HG03060 (cell line): ENCODE measurements around the gene BCL2L11.

Experiments used
- ATAC-seq: cut with Tn5 transposase; IDR thresholded peaks from one replicate; pipeline ENCODE4 v1.9.1; 2021; ENCODE audit warnings: low read depth, moderate number of reproducible peaks; ENCODE audit not compliant: unreplicated experiment

The BCL2L11 gene

DNA sequence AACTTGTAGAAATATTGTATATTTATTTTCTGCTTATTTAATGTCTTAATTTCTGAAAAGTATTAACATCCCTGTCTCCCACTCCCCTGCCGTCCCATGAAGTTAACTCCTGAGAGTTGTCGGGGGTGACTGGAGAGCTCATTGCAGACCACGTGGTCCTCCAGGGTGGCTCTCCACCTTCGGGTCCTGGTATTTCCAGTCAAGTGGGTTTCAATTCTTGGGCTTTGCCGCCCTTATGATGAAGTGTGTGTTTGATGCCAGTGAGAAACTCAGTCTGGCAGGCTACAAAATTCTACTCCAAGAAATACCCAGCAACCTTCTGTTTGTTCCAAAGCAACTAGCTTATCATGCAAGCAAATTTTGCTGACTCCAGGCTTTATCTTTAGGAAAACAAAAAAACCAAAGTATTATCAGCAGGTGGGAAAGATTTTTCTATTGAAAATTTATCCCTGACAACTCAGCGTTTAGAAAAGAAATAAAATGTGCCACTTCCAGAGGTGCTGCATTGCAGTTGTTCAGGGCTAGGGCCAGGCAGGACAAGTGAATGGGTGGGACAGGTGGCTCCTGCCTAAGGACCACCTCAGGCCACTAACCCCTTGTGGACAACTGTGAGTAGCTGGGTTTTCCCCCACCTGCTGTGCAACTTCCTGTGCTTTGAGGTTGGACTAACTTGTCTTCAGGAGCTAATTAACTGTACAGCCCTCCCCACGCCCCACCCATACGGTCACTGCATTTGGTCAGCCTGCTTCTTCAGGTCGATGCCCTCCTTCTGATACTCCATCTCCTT, 46.6 kb downstream of the BCL2L11 start:
- no peak for ATAC-seq

- ATAC-seq: no peak
Measured at GRCh38 chr2:111167863-111168162, 47.1 kb downstream of the BCL2L11 start.

DNA sequence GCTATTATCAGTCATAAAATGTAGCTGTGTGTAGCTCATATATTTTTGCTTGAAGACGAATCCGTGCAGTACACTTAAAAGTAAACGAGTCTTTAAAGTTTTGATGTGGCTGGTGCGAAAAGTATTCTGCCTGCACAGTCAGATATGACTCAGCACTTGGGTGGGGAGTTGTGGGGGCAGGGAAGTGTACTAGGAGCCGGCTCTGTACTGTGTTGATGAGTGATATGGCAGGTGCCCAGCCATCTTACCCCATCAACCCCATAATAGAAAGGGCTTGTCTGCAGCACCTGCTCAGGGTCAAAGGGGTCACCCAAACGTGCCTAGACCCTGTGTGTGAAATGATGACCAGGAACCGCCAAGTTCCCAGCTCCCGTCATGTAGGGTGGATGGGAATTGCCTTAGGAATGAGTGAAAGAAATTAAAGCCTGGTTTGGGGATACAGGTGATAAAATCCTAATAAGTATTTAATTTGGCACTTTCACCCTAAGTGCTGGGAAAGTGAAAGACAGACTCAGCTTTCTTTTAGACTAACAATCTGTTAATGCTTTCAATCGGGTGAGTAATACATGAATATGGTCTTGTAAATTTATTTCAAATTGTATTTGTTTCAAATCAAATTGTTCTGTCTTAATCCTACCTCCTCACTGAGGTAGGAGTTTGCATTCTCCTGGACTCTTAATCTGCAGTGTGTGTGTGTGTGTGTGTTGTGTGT, 48.0 kb downstream of the BCL2L11 start:
- ATAC-seq: no peak

DNA sequence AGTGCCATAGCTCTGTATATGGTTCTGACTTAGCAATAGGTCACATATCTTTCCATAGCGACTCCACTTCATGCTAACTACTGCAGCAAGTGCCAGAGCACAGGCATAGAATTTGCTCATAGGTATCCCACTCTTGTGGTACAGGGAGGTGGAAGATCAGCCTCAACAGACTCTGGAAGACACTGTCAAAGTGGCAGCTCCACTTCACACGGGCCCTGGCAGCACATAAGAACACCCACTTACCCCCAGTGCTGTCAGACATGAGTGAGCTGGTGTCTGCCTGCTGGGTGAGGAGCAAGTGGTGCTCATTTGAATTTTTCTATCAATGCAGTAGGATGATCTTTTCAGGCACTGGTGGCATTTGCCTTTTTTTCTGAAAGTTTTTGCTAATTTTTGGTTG, 48.6 kb downstream of the BCL2L11 start:
- ATAC-seq: no peak

DNA sequence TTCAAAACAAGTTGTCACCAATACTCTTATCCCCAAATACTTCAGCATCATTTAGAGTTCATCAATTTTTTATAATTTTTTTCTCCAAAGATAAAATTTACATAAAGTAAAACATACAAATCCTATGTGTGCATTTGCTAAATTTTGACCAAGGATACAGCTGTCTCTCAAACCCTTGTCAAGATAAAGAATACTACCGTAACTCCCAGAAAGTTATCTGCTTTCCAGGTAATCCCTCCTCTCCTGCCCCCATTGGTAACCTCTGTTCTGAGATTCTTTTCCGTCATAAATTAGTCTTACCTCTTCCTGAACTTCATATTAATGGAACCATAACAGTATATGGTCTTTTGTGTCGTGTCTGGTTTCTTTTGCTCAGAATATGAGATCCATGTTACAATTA, 49.2 kb downstream of the BCL2L11 start:
- no peak for ATAC-seq

DNA sequence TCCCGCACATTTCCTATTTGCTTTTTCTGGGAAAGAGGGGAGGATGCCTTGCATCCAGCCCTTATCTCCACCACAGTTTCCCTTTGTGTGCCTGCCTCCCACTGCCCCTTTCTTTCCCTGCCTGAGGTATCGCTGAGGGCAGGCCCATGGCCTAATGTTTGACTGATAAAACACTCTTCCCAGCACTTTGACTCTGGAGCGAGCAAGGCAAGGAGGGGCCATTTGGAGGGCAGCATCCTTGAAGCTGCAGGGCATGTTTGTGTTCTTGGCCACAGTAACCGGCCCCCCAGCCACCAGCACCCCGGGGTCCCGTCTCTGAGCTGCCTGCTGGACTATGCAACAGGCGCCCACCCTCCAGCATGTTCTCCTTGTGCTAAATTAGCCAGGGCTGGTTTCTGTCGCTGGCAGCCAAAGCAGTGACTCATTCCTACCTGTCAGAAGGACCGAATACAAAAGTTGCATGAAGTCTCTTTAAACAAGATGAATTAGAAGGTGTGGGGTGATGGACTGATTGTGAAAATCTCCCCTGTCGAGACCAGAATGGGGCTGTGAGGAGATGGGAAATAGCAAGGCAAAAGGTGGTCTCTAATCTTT, 50.7 kb downstream of the BCL2L11 start:
- ATAC-seq: no peak

DNA sequence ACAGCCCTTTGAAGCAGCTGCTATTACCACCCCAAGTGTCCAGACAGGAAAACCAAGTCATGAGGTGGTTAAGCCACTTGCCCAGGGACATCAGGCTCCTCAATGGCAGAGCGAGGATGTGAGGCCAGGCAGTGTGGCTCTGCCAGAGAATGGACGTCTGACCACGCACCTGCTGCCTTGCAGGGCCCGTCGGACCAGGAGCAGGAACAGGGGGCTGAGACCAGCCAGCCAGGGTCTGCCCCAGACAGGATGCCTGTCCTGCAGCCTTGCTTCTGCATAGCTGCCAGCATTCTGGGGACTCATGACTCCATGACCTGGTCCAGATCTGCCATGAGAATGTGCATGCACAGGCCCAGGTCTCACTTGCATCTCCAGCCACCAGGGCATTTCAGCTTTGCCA, 52.0 kb downstream of the BCL2L11 start:
- ATAC-seq: no peak

DNA sequence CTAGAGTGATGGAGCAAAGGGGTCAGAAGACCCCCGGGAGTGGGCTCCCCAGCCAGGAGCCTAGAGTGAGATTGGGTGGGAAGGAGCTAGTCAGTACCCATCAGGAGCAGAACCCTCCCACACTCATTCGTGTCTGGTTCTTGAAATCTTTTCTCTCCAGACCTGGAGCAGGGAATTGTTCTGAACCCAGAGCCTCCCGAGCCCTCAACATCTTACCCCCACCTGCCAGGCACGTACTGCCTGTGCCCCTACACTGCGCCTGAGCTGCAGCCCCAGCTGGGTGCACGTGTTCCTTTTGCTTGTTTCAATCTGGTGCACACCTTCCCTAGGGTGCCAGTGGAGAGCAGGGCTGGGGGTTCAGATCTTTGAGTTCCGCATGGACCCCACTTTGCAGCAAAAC, 52.6 kb downstream of the BCL2L11 start:
- ATAC-seq: no peak

- ATAC-seq: no peak
Measured at GRCh38 chr2:111173856-111174255, 53.1 kb downstream of the BCL2L11 start.

GRCh38 chr2:111175615-111176014, 54.9 kb downstream of the BCL2L11 start:
- no peak for ATAC-seq

- ATAC-seq: no peak
Measured at GRCh38 chr2:111176388-111176787, 55.7 kb downstream of the BCL2L11 start.

DNA sequence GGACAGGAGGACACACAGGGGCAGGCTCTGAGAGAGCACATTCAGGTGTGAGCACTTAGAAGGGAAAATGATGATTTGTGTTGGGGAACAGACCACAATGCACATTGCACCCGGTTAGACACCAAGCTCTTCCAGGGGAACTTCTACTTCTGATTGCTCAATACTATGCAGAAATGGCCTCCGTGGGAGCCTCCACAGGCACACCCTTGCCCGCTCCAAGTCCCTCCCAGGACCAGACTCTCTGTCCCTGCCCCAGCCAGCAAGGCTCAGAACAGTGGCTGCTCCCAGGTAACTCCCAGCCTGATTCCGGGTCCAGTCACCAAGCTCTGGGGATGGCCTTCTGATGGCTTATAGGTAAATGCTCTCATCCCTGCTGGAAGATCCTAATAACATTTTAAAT, 56.2 kb downstream of the BCL2L11 start:
- ATAC-seq: no peak

GRCh38 chr2:111178296-111178695, 57.6 kb downstream of the BCL2L11 start:
- ATAC-seq: no peak

GRCh38 chr2:111178730-111179405, 58.2 kb downstream of the BCL2L11 start:
- no peak for ATAC-seq

GRCh38 chr2:111182121-111182520, 61.4 kb downstream of the BCL2L11 start:
- ATAC-seq: no peak

DNA sequence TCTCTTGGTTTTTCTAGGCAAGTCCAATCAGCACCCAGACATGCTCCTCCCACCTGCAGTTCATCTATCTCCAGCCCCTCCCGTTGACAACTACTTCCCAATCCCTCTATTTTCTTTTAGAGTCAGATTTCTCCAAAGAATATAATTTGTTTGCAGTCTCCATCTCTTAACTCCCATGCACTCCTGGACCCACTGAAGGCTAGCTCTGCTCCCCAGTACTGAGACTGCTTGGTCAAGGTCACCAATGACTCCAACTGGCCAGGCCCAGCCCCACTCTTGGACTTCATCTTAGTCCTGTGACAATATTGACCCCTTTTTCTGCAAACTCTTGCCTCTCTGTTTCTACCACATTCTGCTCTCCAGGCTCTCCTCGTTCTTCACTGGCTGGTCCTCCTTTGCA, 62.0 kb downstream of the BCL2L11 start:
- ATAC-seq: no peak

DNA sequence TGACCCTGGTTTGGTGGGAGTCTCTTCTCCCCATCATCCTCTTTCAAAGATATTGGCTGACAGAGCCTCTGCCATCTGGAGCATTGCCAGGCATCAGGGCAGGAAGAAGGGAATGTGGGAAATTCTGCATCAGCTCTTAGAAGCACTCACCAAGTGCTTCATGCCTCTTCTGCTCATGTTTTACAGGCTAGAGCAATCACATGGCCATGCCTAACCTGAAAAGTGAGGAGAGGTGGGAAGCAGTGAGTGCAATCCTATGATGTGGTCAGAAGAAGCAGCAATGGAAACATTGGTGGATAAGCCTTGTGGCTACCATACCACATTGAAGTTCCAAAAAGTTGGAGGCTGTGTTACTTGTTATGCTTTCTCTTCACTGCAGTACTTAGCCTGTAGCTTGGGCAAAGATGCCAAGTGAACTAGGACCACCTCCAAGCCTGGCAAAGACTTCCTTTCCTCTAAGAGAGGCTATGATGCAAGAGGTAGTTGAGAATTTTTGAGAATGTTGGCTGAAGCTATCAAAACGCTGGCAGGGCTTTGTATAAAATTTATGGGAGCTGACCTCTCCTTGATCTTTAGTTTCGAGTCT, 64.1 kb downstream of the BCL2L11 start:
- no peak for ATAC-seq

GRCh38 chr2:111185361-111186022, 64.8 kb downstream of the BCL2L11 start:
- ATAC-seq: no peak

DNA sequence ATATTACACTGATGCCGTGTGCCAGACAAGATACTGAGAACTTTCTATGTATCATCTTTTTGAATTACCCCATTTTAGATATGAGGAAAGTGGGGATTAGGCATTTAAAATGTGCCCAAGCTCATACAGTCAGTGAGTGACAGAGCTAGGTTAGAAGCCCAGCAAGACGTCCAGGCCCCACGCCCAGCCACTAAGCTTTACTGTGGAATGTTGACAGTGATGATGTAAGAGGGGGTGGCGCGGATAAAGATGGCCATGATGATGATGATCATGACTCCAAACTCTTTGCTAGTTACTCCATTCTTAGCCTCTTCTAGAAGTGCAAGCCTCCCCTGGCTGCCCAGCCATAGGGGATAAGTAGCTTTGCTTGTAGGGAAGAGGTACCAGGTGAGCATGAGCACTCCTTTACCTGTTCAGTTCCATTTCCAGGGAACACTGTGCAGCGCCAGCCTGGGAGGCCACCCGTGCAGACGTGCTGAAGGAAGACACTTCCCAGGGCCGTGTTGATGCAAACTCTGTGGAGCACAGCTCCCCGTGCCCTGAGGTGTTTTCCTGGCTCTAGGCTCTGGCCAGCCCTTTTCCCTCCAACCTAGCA, 65.5 kb downstream of the BCL2L11 start:
- ATAC-seq: no peak

DNA sequence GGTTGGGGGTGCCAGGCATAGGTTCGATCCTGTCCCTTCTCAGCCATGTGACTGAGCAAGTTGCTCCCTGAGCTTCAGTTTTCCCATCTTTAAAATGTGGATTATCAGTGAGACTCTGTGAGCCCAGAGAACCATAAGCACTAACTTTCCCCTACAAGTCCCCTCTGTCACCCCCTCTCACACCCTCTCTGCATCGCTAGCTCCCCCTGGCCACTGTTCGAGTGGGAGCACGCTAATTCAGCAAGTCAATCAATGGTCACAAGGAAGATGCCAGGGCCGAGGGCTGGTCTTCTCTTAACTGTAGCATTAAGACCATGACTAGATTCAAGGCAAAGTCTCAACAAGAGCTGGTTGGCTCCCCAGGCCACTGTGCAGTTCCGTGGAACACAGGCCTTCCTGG, 66.2 kb downstream of the BCL2L11 start:
- no peak for ATAC-seq
